ENCODE results near the gene SH3BP4.

GRCh38 chr2:235046589-235046988 is 94.8 kb downstream of the SH3BP4 start:
- TF ChIP-seq POLR2A (IDR thresholded peaks at IDR 0.05) (no peak), CTCF (IDR thresholded peaks at IDR 0.05) (no peak), POLR2AphosphoS5 (IDR thresholded peaks at IDR 0.05) (no peak)

Measured in gastroesophageal sphincter (tissue), 3 donors.